CD4-positive, alpha-beta T cell (primary cell): ENCODE data around the gene KMT2C. TPM values are rescaled to one million over a fixed set of nuclear protein-coding genes. Genes with fewer than 3 reads are reported as not detected.

ENCODE experiments used
- ATAC-seq: fragments of 200-7000 bp; cut with Tn5 transposase; one replicate; pipeline ENCODE4 v1.10.0; 2022; ENCODE audit warnings: mild to moderate bottlenecking; ENCODE audit not compliant: poor library complexity
- CTCF ChIA-PET: fragments of 350-600 bp; sonication (Branson Sonifier 250); formaldehyde crosslinking; loops from one replicate; lab custom pipeline; 2021; ENCODE audit warnings: antibody characterized with exemption, inconsistent platforms; lab: Charles Lee
- POLR2A ChIA-PET: fragments of 350-600 bp; sonication (Branson Sonifier 250); formaldehyde crosslinking; loops from one replicate; lab custom pipeline; 2021; ENCODE audit warnings: antibody characterized with exemption, inconsistent platforms; lab: Charles Lee
- DNase-seq, 14 experiments: peaks; one replicate each; pipeline ENCODE4 v3.0.0-alpha.2; 2013 to 2020; ENCODE audit warnings: mixed read lengths in 2 of 14
- H3K27ac ChIP-seq, 2 donors: one replicate each; pipeline versions ENCODE4 v1.5.1 to v1.7.0; 2013; ENCODE audit warnings: low read length in 2 of 2, low read depth in 1 of 2, mild to moderate bottlenecking in 1 of 2
- H3K27me3 ChIP-seq, 2 experiments: 1 replicate in 1 of 2; 2 replicates in 1 of 2; pipeline versions ENCODE4 v1.6.1 to v1.7.0; 2013; ENCODE audit warnings: low read length in 2 of 2, control low read depth in 1 of 2, mild to moderate bottlenecking in 1 of 2, moderate library complexity in 1 of 2; ENCODE audit not compliant: insufficient read depth in 2 of 2, control insufficient read depth in 1 of 2
- H3K36me3 ChIP-seq: one replicate; pipeline ENCODE4 v1.6.1; 2013; ENCODE audit warnings: low read length, control low read depth; ENCODE audit not compliant: insufficient read depth
- H3K4me1 ChIP-seq: one replicate; pipeline ENCODE4 v1.6.1; 2013; ENCODE audit warnings: low read length, control low read depth; ENCODE audit not compliant: insufficient read depth
- H3K4me3 ChIP-seq: one replicate; pipeline ENCODE4 v1.5.1; 2013; ENCODE audit warnings: mild to moderate bottlenecking, low read length, moderate library complexity
- H3K9me3 ChIP-seq, 2 experiments: 1 replicate in 1 of 2; 2 replicates in 1 of 2; pipeline versions ENCODE4 v1.6.1 to v1.7.0; 2013; ENCODE audit warnings: low read length in 2 of 2, mild to moderate bottlenecking in 2 of 2, control low read depth in 1 of 2, moderate library complexity in 1 of 2; ENCODE audit not compliant: control insufficient read depth in 1 of 2, insufficient read depth in 1 of 2
- H3K27ac Mint-ChIP-seq: one replicate; pipeline ENCODE4 v1.8.0; 2020; ENCODE audit warnings: mixed read lengths
- H3K27me3 Mint-ChIP-seq: one replicate; pipeline ENCODE4 v1.8.0; 2021; ENCODE audit warnings: mixed read lengths
- H3K36me3 Mint-ChIP-seq: one replicate; pipeline ENCODE4 v1.8.0; 2021; ENCODE audit warnings: low read depth, mixed read lengths
- H3K4me1 Mint-ChIP-seq: one replicate; pipeline ENCODE4 v1.8.0; 2021; ENCODE audit warnings: low read depth, mixed read lengths
- H3K4me3 Mint-ChIP-seq: one replicate; pipeline ENCODE4 v1.8.0; 2020; ENCODE audit warnings: mild to moderate bottlenecking, mixed read lengths
- H3K9me3 Mint-ChIP-seq: one replicate; pipeline ENCODE4 v1.8.0; 2020; ENCODE audit warnings: mixed read lengths
- intact Hi-C, 2 experiments: fragments of 100-400 bp; cut with DNase I in 1 of 2; cut with micrococcal nuclease in 1 of 2; formaldehyde crosslinking; loops; one replicate each; pipeline versions ENCODE4 v1.15.1 to v1.9.0; 2023 to 2025; cut with DNase I, micrococcal nuclease
- total RNA-seq, 174 experiments: library from RNA in 2 of 174; stranded (reverse) in 2 of 174; gene quantifications; one replicate each; pipeline ENCODE4 v1.2.3 and lab custom pipeline; 2021 to 2026
- TF ChIP-seq, protein P1 (sequence below): fragments of 200-600 bp; IDR thresholded peaks from one replicate; pipeline ENCODE4 v1.8.0; 2022; ENCODE audit warnings: antibody characterized with exemption, mild to moderate bottlenecking

Gene KMT2C
- total RNA-seq, 2 experiments from 2014 or later = 113 to 118 TPM

DNA sequence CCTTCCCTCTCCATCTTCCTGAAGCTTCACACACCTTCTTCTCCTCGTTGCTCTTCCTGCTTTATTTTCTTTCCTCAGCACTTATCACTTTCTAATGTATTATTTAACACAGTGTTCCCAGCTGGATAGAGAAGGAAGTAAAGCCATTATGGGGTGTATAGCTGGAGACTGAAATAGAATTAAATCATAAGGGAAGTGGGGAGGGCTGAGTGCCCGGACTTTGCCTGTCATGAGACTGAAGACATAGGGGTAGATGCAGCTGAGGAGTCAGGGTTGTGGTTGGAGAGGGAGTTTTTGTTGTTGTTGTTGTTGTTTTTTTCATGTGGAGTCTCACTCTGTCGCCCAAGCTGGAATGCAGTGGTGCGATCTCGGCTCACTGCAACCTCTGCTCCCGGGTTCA is 345.1 kb downstream of the KMT2C start:
- H3K9me3 ChIP-seq = peaks cover 0 to 13% of the 10 kb centered on the region in 2 experiments
- H3K36me3 Mint-ChIP-seq = peaks cover 64% of the 10 kb centered on the region
- no peak for ATAC-seq
- H3K27ac ChIP-seq = no peak overlapping the region
- no peaks in the 10 kb centered on the region for H3K36me3 ChIP-seq
- ChIA-PET POLR2A (no interaction called here), CTCF (no interaction called here)
- H3K4me1 ChIP-seq = no peaks in the 10 kb centered on the region
- no peak overlapping the region for H3K4me3 Mint-ChIP-seq
- no peak for DNase-seq
- TF ChIP-seq, protein P1, sequence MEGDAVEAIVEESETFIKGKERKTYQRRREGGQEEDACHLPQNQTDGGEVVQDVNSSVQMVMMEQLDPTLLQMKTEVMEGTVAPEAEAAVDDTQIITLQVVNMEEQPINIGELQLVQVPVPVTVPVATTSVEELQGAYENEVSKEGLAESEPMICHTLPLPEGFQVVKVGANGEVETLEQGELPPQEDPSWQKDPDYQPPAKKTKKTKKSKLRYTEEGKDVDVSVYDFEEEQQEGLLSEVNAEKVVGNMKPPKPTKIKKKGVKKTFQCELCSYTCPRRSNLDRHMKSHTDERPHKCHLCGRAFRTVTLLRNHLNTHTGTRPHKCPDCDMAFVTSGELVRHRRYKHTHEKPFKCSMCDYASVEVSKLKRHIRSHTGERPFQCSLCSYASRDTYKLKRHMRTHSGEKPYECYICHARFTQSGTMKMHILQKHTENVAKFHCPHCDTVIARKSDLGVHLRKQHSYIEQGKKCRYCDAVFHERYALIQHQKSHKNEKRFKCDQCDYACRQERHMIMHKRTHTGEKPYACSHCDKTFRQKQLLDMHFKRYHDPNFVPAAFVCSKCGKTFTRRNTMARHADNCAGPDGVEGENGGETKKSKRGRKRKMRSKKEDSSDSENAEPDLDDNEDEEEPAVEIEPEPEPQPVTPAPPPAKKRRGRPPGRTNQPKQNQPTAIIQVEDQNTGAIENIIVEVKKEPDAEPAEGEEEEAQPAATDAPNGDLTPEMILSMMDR = no peak
- no peak overlapping the region for H3K27ac Mint-ChIP-seq
- intact Hi-C loops = no loop called here
- H3K4me1 Mint-ChIP-seq = peaks cover 6% of the 10 kb centered on the region
- no peaks in the 10 kb centered on the region for H3K27me3 Mint-ChIP-seq
- H3K4me3 ChIP-seq = no peak overlapping the region
- peaks cover 9% of the 10 kb centered on the region for H3K9me3 Mint-ChIP-seq
- H3K27me3 ChIP-seq = no peaks in the 10 kb centered on the region

DNA sequence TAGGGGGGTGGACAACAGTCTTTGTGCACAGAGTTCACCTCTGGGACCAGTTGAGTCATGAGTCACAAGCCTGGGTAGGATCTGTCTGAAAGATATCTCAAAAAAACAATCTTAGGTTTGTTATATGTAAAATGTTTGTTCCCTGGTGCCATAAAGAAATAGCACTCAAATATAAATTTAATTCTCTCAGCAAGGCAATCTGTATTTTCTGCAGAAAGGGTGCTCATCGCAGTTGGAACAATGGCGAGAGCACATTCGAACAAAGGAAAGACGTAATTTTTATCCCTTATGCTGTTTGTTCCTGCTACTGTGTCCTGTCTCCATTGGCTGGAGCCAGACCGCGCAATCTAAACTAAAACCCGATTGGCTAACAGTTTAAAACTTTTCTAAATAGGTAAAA is 346.6 kb downstream of the KMT2C start:
- no peak overlapping the region for H3K27ac ChIP-seq
- Mint-ChIP-seq H3K36me3 (peaks cover 71% of the 10 kb centered on the region), H3K9me3 (peaks cover 9% of the 10 kb centered on the region), H3K27me3 (no peaks in the 10 kb centered on the region), H3K27ac (no peak overlapping the region), H3K4me1 (peaks cover 6% of the 10 kb centered on the region), H3K4me3 (no peak overlapping the region)
- intact Hi-C loops = no loop called here
- peaks cover 0 to 13% of the 10 kb centered on the region in 2 experiments for H3K9me3 ChIP-seq
- H3K4me3 ChIP-seq = no peak overlapping the region
- DNase-seq (no peak), ATAC-seq (no peak)
- no peaks in the 10 kb centered on the region for H3K4me1 ChIP-seq
- CTCF ChIA-PET = no interaction called here
- H3K36me3 ChIP-seq = no peaks in the 10 kb centered on the region
- TF ChIP-seq, protein P1 = no peak
- no peaks in the 10 kb centered on the region for H3K27me3 ChIP-seq
- POLR2A ChIA-PET = no interaction called here

DNA sequence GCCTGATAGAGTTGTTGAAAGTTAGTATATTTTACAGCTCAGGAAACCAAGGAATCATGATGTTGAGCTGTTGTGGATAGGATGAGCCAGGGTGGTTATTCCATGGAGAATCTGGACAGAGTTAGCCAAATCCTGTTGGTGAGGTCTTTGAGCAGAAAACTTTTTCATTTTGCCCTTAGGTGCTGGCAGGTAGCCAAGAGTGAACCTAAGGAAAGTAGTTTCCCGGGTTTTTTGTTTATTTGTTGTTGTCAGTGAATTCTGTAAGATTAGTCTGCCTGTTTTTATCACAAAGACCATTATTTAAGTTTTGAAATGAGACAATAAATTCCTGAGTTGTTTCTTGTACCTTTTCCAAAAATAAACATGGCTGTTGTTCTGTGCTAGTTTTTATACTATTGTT is 349.3 kb downstream of the KMT2C start:
- POLR2A ChIA-PET = no interaction called here
- H3K27ac Mint-ChIP-seq = no peak overlapping the region
- peaks cover 9% of the 10 kb centered on the region for H3K9me3 Mint-ChIP-seq
- no peak overlapping the region for H3K4me3 Mint-ChIP-seq
- TF ChIP-seq, protein P1 = no peak
- DNase-seq (no peak), ATAC-seq (no peak)
- peaks cover 83% of the 10 kb centered on the region for H3K36me3 Mint-ChIP-seq
- intact Hi-C loops = no loop called here
- CTCF ChIA-PET = no interaction called here
- H3K27me3 ChIP-seq = no peaks in the 10 kb centered on the region
- H3K27me3 Mint-ChIP-seq = no peaks in the 10 kb centered on the region
- no peaks in the 10 kb centered on the region for H3K4me1 ChIP-seq
- H3K9me3 ChIP-seq = peaks cover 0 to 13% of the 10 kb centered on the region in 2 experiments
- peaks cover 13% of the 10 kb centered on the region for H3K4me1 Mint-ChIP-seq
- no peak overlapping the region for H3K4me3 ChIP-seq
- no peak overlapping the region for H3K27ac ChIP-seq
- no peaks in the 10 kb centered on the region for H3K36me3 ChIP-seq
